SK-N-SH (cell line): ENCODE results near the gene OR1I1. TPM values are rescaled to one million over a fixed set of nuclear protein-coding genes. Genes with fewer than 3 reads are reported as not detected.
A peak's percentile ranks its signal among the peaks of the same experiment; 100 is the strongest.

ENCODE experiments used
- CTCF ChIA-PET: fragments of 300-600, 350-600 bp; formaldehyde crosslinking; extraction: SDS; loops from one replicate; lab custom pipeline; 2021; lab: Yijun Ruan, JAX
- POLR2A ChIA-PET: fragments of 350-600 bp; sonication (Branson Sonifier 250); formaldehyde crosslinking; extraction: SDS; loops from one replicate; lab custom pipeline; 2020; ENCODE audit warnings: antibody characterized with exemption, inconsistent platforms; lab: Yijun Ruan, JAX
- DNase-seq: peaks from one replicate; pipeline ENCODE4 v3.0.0; 2012
- H2AFZ ChIP-seq: fragments of 200-600 bp; sonication (generic); 2 replicates; pipeline ENCODE4 v1.8.1; 2016; ENCODE audit warnings: antibody characterized with exemption, mild to moderate bottlenecking, low read depth
- H3F3A ChIP-seq: fragments of 200-600 bp; sonication (generic); replicated peaks from 2 replicates; pipeline ENCODE3; 2016; ENCODE audit warnings: antibody characterized with exemption, mild to moderate bottlenecking; ENCODE audit not compliant: insufficient read depth
- H3K27ac ChIP-seq, 2 experiments: fragments of 200-500 bp in 1 of 2; fragments of 200-600 bp in 1 of 2; sonication (Bioruptor generic) in 1 of 2; sonication (generic), shearing (Covaris generic) in 1 of 2; 2 replicates each; pipeline versions ENCODE4 v1.5.1 to v1.6.1; 2014 to 2016; ENCODE audit warnings: low read depth in 2 of 2, inconsistent platforms in 1 of 2, low read length in 1 of 2, mild to moderate bottlenecking in 1 of 2, mixed read lengths in 1 of 2
- H3K27me3 ChIP-seq: fragments of 200-600 bp; sonication (generic), shearing (Covaris generic); 2 replicates; pipeline ENCODE4 v1.6.1; 2016; ENCODE audit warnings: mixed run types; ENCODE audit not compliant: insufficient read depth
- H3K36me3 ChIP-seq, 2 experiments: fragments of 200-500 bp in 1 of 2; fragments of 200-600 bp in 1 of 2; sonication (Bioruptor generic) in 1 of 2; sonication (generic) in 1 of 2; replicated peaks in 1 of 2; 2 replicates each; pipeline versions ENCODE3 to v1.5.1; 2014 to 2016; ENCODE audit warnings: low read length in 1 of 2, mild to moderate bottlenecking in 1 of 2; ENCODE audit not compliant: insufficient read depth in 2 of 2, control insufficient read depth in 1 of 2
- H3K4me1 ChIP-seq, 2 experiments: fragments of 200-500 bp in 1 of 2; fragments of 200-600 bp in 1 of 2; sonication (Bioruptor generic) in 1 of 2; sonication (generic), shearing (Covaris generic) in 1 of 2; 2 replicates each; pipeline versions ENCODE4 v1.5.1 to v1.6.1; 2014 to 2016; ENCODE audit warnings: low read depth in 1 of 2, low read length in 1 of 2, mixed run types in 1 of 2; ENCODE audit not compliant: insufficient read depth in 2 of 2, control insufficient read depth in 1 of 2
- H3K4me2 ChIP-seq: fragments of 200-600 bp; sonication (generic), shearing (Covaris generic); 2 replicates; pipeline ENCODE4 v1.6.1; 2017; ENCODE audit warnings: mixed run types
- H3K4me3 ChIP-seq, 2 experiments: fragments of 200-500 bp in 1 of 2; fragments of 200-600 bp in 1 of 2; sonication (Bioruptor generic) in 1 of 2; sonication (generic), shearing (Covaris generic) in 1 of 2; 2 replicates each; pipeline versions ENCODE4 v1.5.1 to v1.8.1; 2014 to 2016; ENCODE audit warnings: low read depth in 2 of 2, inconsistent platforms in 1 of 2, low read length in 1 of 2, mild to moderate bottlenecking in 1 of 2, mixed read lengths in 1 of 2, moderate library complexity in 1 of 2
- H3K79me2 ChIP-seq: fragments of 200-600 bp; sonication (generic); 2 replicates; pipeline ENCODE4 v1.8.1; 2017; ENCODE audit warnings: mild to moderate bottlenecking; ENCODE audit not compliant: insufficient read depth
- H3K9ac ChIP-seq: fragments of 200-600 bp; sonication (generic); 2 replicates; pipeline ENCODE4 v1.6.1; 2017; ENCODE audit warnings: mixed run types
- H3K9me2 ChIP-seq: fragments of 200-600 bp; sonication (generic); 2 replicates; pipeline ENCODE4 v1.6.1; 2017; ENCODE audit warnings: mixed run types
- H3K9me3 ChIP-seq: fragments of 200-600 bp; sonication (generic); 2 replicates; pipeline ENCODE4 v1.6.1; 2017; ENCODE audit warnings: mixed run types, mild to moderate bottlenecking, moderate library complexity
- H4K20me1 ChIP-seq: fragments of 200-600 bp; sonication (generic); 2 replicates; pipeline ENCODE4 v1.6.1; 2017; ENCODE audit warnings: mild to moderate bottlenecking, mixed run types; ENCODE audit not compliant: insufficient read depth
- CHD2 ChIP-seq: fragments of 150-350 bp; IDR thresholded peaks from 2 replicates; pipeline ENCODE4 v1.6.1; 2018; ENCODE audit warnings: low read length; ENCODE audit not compliant: partially characterized antibody
- CTCF ChIP-seq: fragments of 200-600 bp; sonication (generic); IDR thresholded peaks from 2 replicates; pipeline ENCODE4 v1.6.1; 2017; ENCODE audit warnings: antibody characterized with exemption, mild to moderate bottlenecking, moderate library complexity
- EZH2phosphoT487 ChIP-seq: fragments of 200-600 bp; sonication (generic); IDR thresholded peaks from 2 replicates; pipeline ENCODE4 v1.6.1; 2017; ENCODE audit warnings: low read depth, mixed run types, mild to moderate bottlenecking, antibody characterized with exemption, moderate library complexity, borderline replicate concordance
- FOXJ3 ChIP-seq: sonication (generic); formaldehyde crosslinking; IDR thresholded peaks from 2 replicates; pipeline ENCODE4 v1.5.1; 2020; ENCODE audit warnings: mild to moderate bottlenecking, missing genetic modification reagents
- FOXM1 ChIP-seq: IDR thresholded peaks from 2 replicates; pipeline ENCODE4 v1.4.0; 2012; ENCODE audit warnings: low read depth, mild to moderate bottlenecking
- GABPA ChIP-seq: IDR thresholded peaks from 2 replicates; pipeline ENCODE4 v1.4.0; 2012; ENCODE audit warnings: low read depth, mild to moderate bottlenecking
- GATA2 ChIP-seq: sonication (generic); formaldehyde crosslinking; IDR thresholded peaks from 2 replicates; pipeline ENCODE4 v1.5.0; 2020; ENCODE audit warnings: mild to moderate bottlenecking, missing genetic modification reagents
- JUND ChIP-seq: IDR thresholded peaks from 2 replicates; pipeline ENCODE4 v1.4.0; 2012
- MEF2A ChIP-seq: IDR thresholded peaks from 2 replicates; pipeline ENCODE4 v1.4.0; 2012; ENCODE audit warnings: low read depth, borderline replicate concordance
- NFIC ChIP-seq: IDR thresholded peaks from 2 replicates; pipeline ENCODE4 v1.4.0; 2012; ENCODE audit warnings: borderline replicate concordance
- NRF1 ChIP-seq: IDR thresholded peaks from 2 replicates; pipeline ENCODE4 v1.6.1; 2012; ENCODE audit warnings: low read depth, mild to moderate bottlenecking, low read length
- PBX3 ChIP-seq: IDR thresholded peaks from 2 replicates; pipeline ENCODE4; 2012
- POLR2AphosphoS5 ChIP-seq: IDR thresholded peaks from 2 replicates; pipeline ENCODE4 v1.6.1; 2012; ENCODE audit warnings: low read depth, low read length
- TCF12 ChIP-seq: IDR thresholded peaks from 2 replicates; pipeline ENCODE4 v1.4.0; 2012
- USF1 ChIP-seq: IDR thresholded peaks from 2 replicates; pipeline ENCODE4 v1.4.0; 2012; ENCODE audit warnings: low read depth, borderline replicate concordance
- USF2 ChIP-seq: fragments of 150-350 bp; IDR thresholded peaks from 2 replicates; pipeline ENCODE4 v1.6.1; 2017; ENCODE audit warnings: antibody characterized with exemption, low read length, low read depth, borderline replicate concordance
- YY1 ChIP-seq: IDR thresholded peaks from 2 replicates; pipeline ENCODE4 v1.4.0; 2012; ENCODE audit warnings: low read depth, mild to moderate bottlenecking
- ZBTB33 ChIP-seq: IDR thresholded peaks from 2 replicates; pipeline ENCODE4 v1.4.0; 2012; ENCODE audit warnings: low read depth, borderline replicate concordance
- WGBS: methylation state at CpG from one replicate; pipeline ENCODE4 v1.1.6; 2017; ENCODE audit warnings: low lambda C conversion rate; 5-methylcytosine and 5-hydroxymethylcytosine counted together
- polyA plus RNA-seq, 3 experiments: library from polyadenylated mRNA; depleted of rRNA; stranded (reverse); fragments of >200 nt; gene quantifications; 2 replicates each; pipeline ENCODE4 v1.2.3, GENCODE V29; 2012

OR1I1 gene
- polyA plus RNA-seq, 1 of the 3 experiments (the other 2 are of a cell fraction), result not detected

GRCh38 chr19:15108845-15109767 lies 27.1 kb downstream of the OR1I1 start:
- H3K9me2 ChIP-seq, result no peaks in the 10 kb centered on the region
- peaks cover 0 to 9% of the 10 kb centered on the region in 2 experiments; a peak in 1 of 4 replicates for H3K4me1 ChIP-seq
- no peaks in the 10 kb centered on the region for H3K9me3 ChIP-seq
- peak; percentile 35 for DNase-seq
- CTCF ChIA-PET, result interaction anchor here (1.2 to 2.9 kb wide), 3 partner anchors 8 to 68 kb away, joined by 4 to 16 read pairs (median 5); no protein-coding TSS in a partner anchor
- peaks cover 29 to 50% of the 10 kb centered on the region in 2 experiments for H3K36me3 ChIP-seq
- 98% methylated on average over 17 of the region's 21 CpGs for WGBS
- no peak overlapping the region for H3K27ac ChIP-seq
- peak overlapping the region; percentile 87 for H3K4me2 ChIP-seq
- 0 out of 4 replicates have a peak overlapping the region, but pooled peaks of 1 of the 2 experiments have one; percentile 75 for H3K4me3 ChIP-seq
- POLR2A ChIA-PET, result interaction anchor here (1.6 to 2.1 kb wide), 2 partner anchors 15 to 17 kb away, joined by 4 to 7 read pairs; a partner anchor contains a TSS
- no peaks in the 10 kb centered on the region for H4K20me1 ChIP-seq
- H3K9ac ChIP-seq, result peak overlapping the region; percentile 97; the same call in 1 of the 2 replicates
- H2AFZ ChIP-seq, result no peak overlapping the region
- H3F3A ChIP-seq, result peaks cover 20% of the 10 kb centered on the region
- H3K79me2 ChIP-seq, result peaks cover 28% of the 10 kb centered on the region
- TF ChIP-seq CHD2, result no peak
- TF ChIP-seq NFIC, result no peak
- no peak for TF ChIP-seq YY1
- no peak for TF ChIP-seq TCF12
- TF ChIP-seq USF1, result no peak
- no peak for TF ChIP-seq ZBTB33
- no peak for TF ChIP-seq NRF1
- no peak for TF ChIP-seq EZH2phosphoT487
- no peak for TF ChIP-seq FOXM1
- no peak for TF ChIP-seq MEF2A
- no peak for TF ChIP-seq JUND
- no peak for TF ChIP-seq GABPA
- TF ChIP-seq, all 33 proteins: peak for 0
- H3K27me3 ChIP-seq, result no peaks in the 10 kb centered on the region

- Histone ChIP-seq H3K36me3 (peaks cover 36 to 56% of the 10 kb centered on the region in 2 experiments), H4K20me1 (0 out of 2 replicates have a peak, but pooled peaks cover 4% of the 10 kb centered on the region), H3K9me2 (no peaks in the 10 kb centered on the region), H3K79me2 (peaks cover 28% of the 10 kb centered on the region), H3F3A (peaks cover 21% of the 10 kb centered on the region), H3K4me3 (no peak overlapping the region), H3K27ac (no peak overlapping the region), H3K9ac (no peak overlapping the region), H3K4me2 (no peak overlapping the region), H2AFZ (no peak overlapping the region), H3K9me3 (no peaks in the 10 kb centered on the region), H3K27me3 (no peaks in the 10 kb centered on the region), H3K4me1 (peaks cover 0 to 9% of the 10 kb centered on the region in 2 experiments; a peak in 1 of 4 replicates)
- no CpG with 5 or more reads among the region's 49 CpGs for WGBS
- peak; percentile 35 for DNase-seq
- ChIA-PET POLR2A (no interaction called here), CTCF (interaction anchor here (1.2 to 2.9 kb wide), 3 partner anchors 8 to 18 kb away, joined by 5 to 16 read pairs (median 6); no protein-coding TSS in a partner anchor)
- TF ChIP-seq PBX3, result no peak
- no peak for TF ChIP-seq TCF12
- TF ChIP-seq FOXJ3 (CRISPR knock-in tag), result no peak
- no peak for TF ChIP-seq POLR2AphosphoS5
- TF ChIP-seq YY1, result no peak
- TF ChIP-seq GATA2, result no peak
- TF ChIP-seq USF2, result no peak
- no peak for TF ChIP-seq CTCF
- TF ChIP-seq FOXM1, result no peak
- TF ChIP-seq CHD2, result no peak
Observed at GRCh38 chr19:15109768-15110417, 27.9 kb downstream of the OR1I1 start.
